K562 (cell line): ENCODE measurements around the gene TMEM151A. TPM values are rescaled to one million over a fixed set of nuclear protein-coding genes. Genes with fewer than 3 reads are reported as not detected.

ENCODE experiments used
- ATAC-seq: fragments of 200-7000 bp; cut with Tn5 transposase; 3 replicates; pipeline ENCODE4 v1.9.1; 2020; ENCODE audit warnings: moderate library complexity
- BruUV-seq: library from RNA; stranded (reverse); fragments of 400-500 nt; replicated peaks from 2 replicates; lab custom pipeline; 2021; lab: Mats Ljungman, UMichigan
- CTCF ChIA-PET: fragments of 300-600 bp; formaldehyde crosslinking; extraction: SDS; loops from one replicate; lab custom pipeline; 2021; ENCODE audit warnings: low intra/inter-chr PET ratio; lab: Yijun Ruan, JAX
- POLR2A ChIA-PET: fragments of 300-600, 350-650 bp; sonication (Branson Sonifier 250); formaldehyde crosslinking; extraction: SDS; loops from one replicate; lab custom pipeline; 2021; ENCODE audit warnings: antibody characterized with exemption, inconsistent platforms; lab: Yijun Ruan, JAX
- DNase-seq, 4 experiments: peaks; one replicate each; pipeline versions ENCODE4 v3.0.0 to v3.0.0-alpha.2; 2011 to 2018; ENCODE audit warnings: low spot score in 3 of 4, mixed read lengths in 3 of 4; ENCODE audit errors: extremely low read depth in 1 of 4
- FAIRE-seq: peaks from 2 replicates; lab custom pipeline; 2011; peaks lifted over from hg19 to GRCh38; lab: Jason Lieb, UNC
- H2AFZ ChIP-seq: 2 replicates; pipeline ENCODE4 v1.6.0; 2011; ENCODE audit warnings: low read depth, low read length, control low read depth, inconsistent platforms
- H3K27ac ChIP-seq: fragments of 200-600 bp; 3 replicates; pipeline ENCODE4 v1.8.0; 2011; ENCODE audit warnings: low read depth, mild to moderate bottlenecking, control low read depth, inconsistent platforms, low read length, moderate library complexity, mixed read lengths; ENCODE audit errors: extremely low read depth
- H3K27me3 ChIP-seq, 2 experiments: fragments of 300-600 bp in 1 of 2; 2 replicates in 1 of 2; 3 replicates in 1 of 2; pipeline versions ENCODE4 v1.6.0 to v1.8.0; 2011; ENCODE audit warnings: inconsistent platforms in 2 of 2, low read length in 2 of 2, mild to moderate bottlenecking in 1 of 2, mixed read lengths in 1 of 2, moderate library complexity in 1 of 2; ENCODE audit not compliant: control insufficient read depth in 2 of 2, insufficient read depth in 2 of 2
- H3K36me3 ChIP-seq: fragments of 300-600 bp; 3 replicates; pipeline ENCODE4 v1.8.0; 2011; ENCODE audit warnings: mild to moderate bottlenecking, low read length, inconsistent platforms; ENCODE audit not compliant: control insufficient read depth, insufficient read depth
- H3K4me1 ChIP-seq, 2 experiments: fragments of 200-600 bp in 1 of 2; replicated peaks in 1 of 2; 2 replicates in 1 of 2; 3 replicates in 1 of 2; pipeline versions ENCODE4 v1.5.1 to v1.8.0; 2011; ENCODE audit warnings: inconsistent platforms in 2 of 2, low read length in 2 of 2, mild to moderate bottlenecking in 1 of 2, mixed read lengths in 1 of 2, moderate library complexity in 1 of 2; ENCODE audit not compliant: control insufficient read depth in 2 of 2, insufficient read depth in 2 of 2
- H3K4me2 ChIP-seq: 2 replicates; pipeline ENCODE4 v1.6.1; 2011; ENCODE audit warnings: low read length, control low read depth, inconsistent platforms, mixed read lengths; ENCODE audit not compliant: insufficient read depth
- H3K4me3 ChIP-seq: fragments of 200-600 bp; sonication (generic), shearing (Covaris generic); 2 replicates; pipeline ENCODE4 v1.5.1; 2016; ENCODE audit warnings: control low read depth, inconsistent platforms
- H3K79me2 ChIP-seq: fragments of 200-600 bp; 3 replicates; pipeline ENCODE4 v1.8.0; 2011; ENCODE audit warnings: low read length, inconsistent platforms; ENCODE audit not compliant: control insufficient read depth, insufficient read depth
- H3K9ac ChIP-seq, 2 experiments: 2 replicates each; pipeline versions ENCODE4 v1.6.0 to v1.6.1; 2011; ENCODE audit warnings: low read depth in 2 of 2, low read length in 2 of 2, control low read depth in 1 of 2, inconsistent platforms in 1 of 2, mild to moderate bottlenecking in 1 of 2, mixed read lengths in 1 of 2; ENCODE audit not compliant: insufficient read depth in 1 of 2
- H3K9me1 ChIP-seq: one replicate; pipeline ENCODE4 v1.6.0; 2011; ENCODE audit warnings: inconsistent platforms, mild to moderate bottlenecking, low read length, moderate library complexity; ENCODE audit not compliant: control insufficient read depth, insufficient read depth
- H3K9me3 ChIP-seq: replicated peaks from 2 replicates; pipeline ENCODE4 v1.5.1; 2011; ENCODE audit warnings: low read depth, low read length, inconsistent platforms; ENCODE audit not compliant: control insufficient read depth, insufficient read depth
- H4K20me1 ChIP-seq: replicated peaks from 2 replicates; pipeline ENCODE4 v1.6.1; 2011; ENCODE audit warnings: low read length, inconsistent platforms, mixed read lengths; ENCODE audit not compliant: control insufficient read depth, insufficient read depth
- BHLHE40 ChIP-seq: IDR thresholded peaks from 2 replicates; pipeline ENCODE4 v1.6.1; 2011; ENCODE audit warnings: low read length, improper control_type of control experiment
- KDM1A ChIP-seq, 2 experiments: fragments of 450-650 bp; IDR thresholded peaks; 2 replicates each; pipeline ENCODE4 v1.6.1; 2016; ENCODE audit warnings: mild to moderate bottlenecking in 2 of 2
- TARDBP ChIP-seq: fragments of 450-650 bp; IDR thresholded peaks from 2 replicates; pipeline ENCODE4 v1.6.1; 2016
- TFAP4 ChIP-seq: sonication (generic); formaldehyde crosslinking; IDR thresholded peaks from 2 replicates; pipeline ENCODE4 v1.8.0; 2022; ENCODE audit warnings: missing genetic modification reagents, mild to moderate bottlenecking, moderate library complexity, borderline replicate concordance
- WGBS: fragments of 100-300 bp; shearing (Covaris generic); methylation state at CpG from one replicate; pipeline ENCODE4 v1.1.6; 2016; ENCODE audit warnings: low coverage, mixed read lengths; ENCODE audit not compliant: insufficient coverage; ENCODE audit errors: missing lambda C conversion rate; 5-methylcytosine and 5-hydroxymethylcytosine counted together
- in situ Hi-C: fragments of 300-500 bp; cut with MboI; formaldehyde crosslinking; loops from 4 replicates; pipeline ENCODE4 v1.15.0; 2018; ENCODE audit warnings: inconsistent platforms, mixed read lengths
- intact Hi-C: fragments of 100-400 bp; cut with micrococcal nuclease; formaldehyde crosslinking; loops from 2 replicates; pipeline ENCODE4 v1.14.2; 2022
- polyA plus RNA-seq, 8 experiments: library from polyadenylated mRNA; depleted of rRNA in 4 of 8; stranded (reverse) in 5 of 8; unstranded in 3 of 8; fragments of >200 nt; fragmentation: Nextera tagmentation in 2 of 8; fragmentation: Illumina TruSeq in 1 of 8; extraction: Ambion mirVana in 2 of 8; extraction: Trizol in 1 of 8; gene quantifications; 2 replicates each; pipeline versions ENCODE4 v1.2.1 to v1.2.3, GENCODE V29; 2011 to 2014; ENCODE audit warnings: inconsistent platforms in 1 of 8, missing spikeins in 1 of 8
- total RNA-seq, 7 experiments: library from RNA; depleted of rRNA in 6 of 7; stranded (reverse); fragments of >200 nt in 6 of 7; fragmentation: Illumina TruSeq in 2 of 7; extraction: Trizol in 2 of 7; gene quantifications; 2 replicates each; pipeline versions ENCODE4 v1.2.1 to v1.2.3, GENCODE V29; 2011 to 2021; ENCODE audit warnings: low replicate concordance in 1 of 7

Gene TMEM151A
- total and polyA plus RNA-seq, 9 of the 15 experiments (the other 6 are each of a cell fraction or from before 2014, with no cell fraction given) = not detected

GRCh38 chr11:66325263-66325671, 33.6 kb downstream of the TMEM151A start:
- CTCF ChIA-PET = no interaction called here
- H3K4me1 ChIP-seq = peaks cover 16 to 55% of the 10 kb centered on the region in 2 experiments; a peak in 4 of 5 replicates

More at GRCh38 chr11:66325263-66325671, 33.6 kb downstream of the TMEM151A start:
- Histone ChIP-seq H3K27ac (no peak overlapping the region), H3K9me1 (peaks cover 4% of the 10 kb centered on the region), H3K9me3 (no peaks in the 10 kb centered on the region), H3K36me3 (no peaks in the 10 kb centered on the region), H2AFZ (peak overlapping the region; percentile 55; the same call in 1 of the 2 replicates), H4K20me1 (no peaks in the 10 kb centered on the region), H3K4me2 (no peak overlapping the region), H3K27me3 (no peaks in the 10 kb centered on the region), H3K79me2 (no peaks in the 10 kb centered on the region), H3K9ac (peak overlapping the region in 1 of 2 experiments; percentile 55; a peak in 2 of 4 replicates), H3K4me3 (no peak overlapping the region)
- intact Hi-C loops (no loop called here), in situ Hi-C loops (loop anchor here (5.0 kb wide), 1 partner anchor 108 kb away; no protein-coding TSS in a partner anchor)
- no peak for DNase-seq
- WGBS = 60% methylated on average over 5 of the region's 8 CpGs
- peak; percentile 13; the same call in 1 of the 2 replicates for TF ChIP-seq BHLHE40
- no peak for TF ChIP-seq TARDBP
- TF ChIP-seq KDM1A (IDR thresholded peaks at IDR 0.05) = 0 out of 4 replicates have a peak, but pooled peaks of 1 of the 2 experiments have one; percentile 53
- peak; percentile 18; the same call in 1 of the 2 replicates for TF ChIP-seq TFAP4 (CRISPR knock-in tag)
- no TSS peak for BruUV-seq
- ATAC-seq = no peak
- no peak for FAIRE-seq
- POLR2A ChIA-PET = no interaction called here
